GM12892 (cell line): ENCODE measurements around the gene KLHL1.

Experiments
- DNase-seq: peaks from one replicate; pipeline ENCODE4 v3.0.0; 2011; ENCODE audit not compliant: insufficient read length
- FAIRE-seq: peaks from 2 replicates; lab custom pipeline; 2011; peaks lifted over from hg19 to GRCh38; lab: Jason Lieb, UNC
- POLR2A ChIP-seq: IDR thresholded peaks from 2 replicates; pipeline ENCODE4 v1.6.1; 2011; ENCODE audit warnings: low read depth, low read length, control low read depth
- POLR2AphosphoS5 ChIP-seq: IDR thresholded peaks from 2 replicates; pipeline ENCODE4 v1.6.1; 2011; ENCODE audit warnings: low read depth, low read length, control low read depth
- TAF1 ChIP-seq: IDR thresholded peaks from 2 replicates; pipeline ENCODE4 v1.6.1; 2011; ENCODE audit warnings: low read depth, mild to moderate bottlenecking, control low read depth, low read length, borderline replicate concordance

KLHL1 gene

DNA sequence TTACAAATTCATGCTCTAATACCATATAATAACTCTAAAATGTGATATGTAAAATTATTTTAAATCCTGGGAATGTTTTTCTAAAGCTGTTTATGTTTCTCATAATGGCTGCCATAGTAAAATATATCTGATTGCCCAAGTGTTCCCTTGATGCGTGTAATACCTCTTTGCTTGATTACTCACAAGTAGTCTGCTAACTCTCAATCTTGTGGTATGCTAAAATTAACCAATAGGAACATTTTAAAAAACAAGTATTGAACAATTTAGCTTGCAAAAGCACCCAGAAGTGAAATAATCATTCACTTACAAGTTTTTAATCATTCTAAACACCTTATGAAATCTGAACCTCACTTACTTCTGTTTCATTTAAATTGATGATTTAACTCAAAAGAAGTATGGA, 386.6 kb downstream of the KLHL1 start:
- FAIRE-seq (no peak), DNase-seq (no peak)
- TF ChIP-seq TAF1, result no peak
- TF ChIP-seq POLR2A, result no peak
- TF ChIP-seq POLR2AphosphoS5, result no peak

DNA sequence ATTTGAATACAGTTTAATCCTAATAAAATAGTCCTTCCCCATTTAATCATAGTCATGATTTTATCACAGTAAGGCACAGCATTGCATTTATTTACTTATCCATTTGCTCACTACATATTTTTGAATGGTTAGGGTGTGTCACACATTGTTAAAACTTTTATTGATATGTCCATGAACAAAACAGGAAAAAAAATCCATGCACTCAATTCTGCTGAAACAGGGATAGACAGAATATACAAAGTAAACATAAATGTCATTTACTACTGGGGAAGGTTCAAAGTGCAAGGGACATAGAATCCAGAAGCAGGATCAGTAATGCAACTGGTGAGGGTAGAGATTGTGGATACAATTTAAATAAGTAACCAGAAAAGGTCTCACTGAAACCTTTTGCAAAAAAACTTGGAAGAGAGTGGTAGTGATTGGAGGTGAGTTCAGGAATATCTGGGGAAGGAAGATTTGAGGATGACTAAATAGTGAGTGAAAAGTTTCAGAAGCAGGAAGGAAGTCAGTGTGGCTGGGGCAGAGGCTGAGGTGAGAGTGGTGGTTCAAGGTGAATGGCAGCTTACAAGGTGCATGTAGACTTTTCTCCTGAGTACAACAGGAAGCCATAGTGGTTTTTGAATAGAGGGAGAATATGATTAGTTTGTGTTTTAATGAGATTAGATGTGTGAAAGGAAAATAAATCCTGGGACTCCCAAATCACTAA, 387.8 kb downstream of the KLHL1 start:
- FAIRE-seq (no peak), DNase-seq (no peak)
- no peak for TF ChIP-seq POLR2A
- no peak for TF ChIP-seq POLR2AphosphoS5
- no peak for TF ChIP-seq TAF1

- FAIRE-seq, result no peak
- TF ChIP-seq TAF1 (no peak), POLR2AphosphoS5 (no peak), POLR2A (no peak)
- DNase-seq, result no peak
These were observed 401.4 kb downstream of the KLHL1 start for GRCh38 chr13:69706807-69707206.

DNA sequence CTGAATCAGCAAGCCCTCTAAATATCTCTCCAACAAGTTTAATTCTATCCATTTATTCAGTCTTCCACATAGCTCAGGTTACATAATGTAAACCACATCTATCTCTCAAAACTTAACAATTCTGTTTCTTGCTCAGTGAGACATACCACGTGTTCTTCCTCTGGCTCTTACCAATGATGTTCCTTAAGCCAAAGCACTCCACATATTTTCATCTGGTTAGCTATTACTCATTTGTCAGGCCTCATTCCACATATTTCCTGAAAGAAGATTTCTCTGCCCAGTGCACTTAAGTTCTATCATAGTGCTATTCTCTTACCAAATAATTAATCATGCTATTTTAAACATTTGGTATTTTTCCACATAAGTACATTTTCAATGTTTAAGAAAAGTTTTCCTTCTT, 403.9 kb downstream of the KLHL1 start:
- TF ChIP-seq POLR2AphosphoS5 (no peak), TAF1 (no peak), POLR2A (no peak)
- FAIRE-seq (no peak), DNase-seq (no peak)

DNA sequence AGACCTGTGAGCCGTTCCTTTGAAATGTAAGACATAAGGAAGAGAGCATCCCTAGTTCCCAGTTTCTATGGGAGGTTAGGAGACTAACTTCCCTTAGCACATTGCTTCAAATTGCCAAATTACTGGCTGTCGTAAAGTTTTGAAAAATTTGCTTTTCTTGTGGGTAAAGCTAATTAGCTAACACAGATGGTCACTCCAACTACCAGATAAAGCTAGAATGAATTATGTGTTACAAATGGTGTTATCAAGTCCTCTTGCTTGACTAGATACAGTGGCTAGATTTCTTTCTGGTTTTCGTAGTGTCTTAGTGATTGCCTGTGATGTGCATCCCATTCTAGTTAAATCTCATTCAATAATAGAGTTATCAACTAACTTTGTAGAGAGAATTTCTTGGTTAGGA, 417.3 kb downstream of the KLHL1 start:
- DNase-seq, result no peak
- TF ChIP-seq TAF1 (no peak), POLR2AphosphoS5 (no peak), POLR2A (no peak)
- no peak for FAIRE-seq

GRCh38 chr13:69683921-69684686, 424.1 kb downstream of the KLHL1 start:
- TF ChIP-seq TAF1 (no peak), POLR2AphosphoS5 (no peak), POLR2A (no peak)
- FAIRE-seq, result no peak
- no peak for DNase-seq

DNA sequence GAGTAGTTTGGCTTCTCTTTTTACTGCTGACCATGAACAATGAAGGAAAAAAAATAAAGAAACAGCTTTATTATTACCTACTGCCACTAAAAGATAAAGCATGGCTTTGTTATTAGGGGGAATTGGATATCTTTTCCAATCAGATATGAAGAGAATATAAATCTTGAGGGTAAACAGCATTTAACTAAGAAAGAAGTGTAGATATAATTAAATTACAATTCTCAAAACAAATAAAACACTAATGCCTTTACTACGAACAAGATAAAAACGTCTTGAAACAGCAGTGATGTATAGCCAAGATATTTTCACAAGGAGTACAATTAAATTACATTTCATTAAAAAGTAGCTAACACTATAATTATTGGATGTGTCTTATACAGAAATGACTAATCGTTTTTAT, 426.5 kb downstream of the KLHL1 start:
- FAIRE-seq (no peak), DNase-seq (no peak)
- TF ChIP-seq POLR2AphosphoS5 (no peak), POLR2A (no peak), TAF1 (no peak)

DNA sequence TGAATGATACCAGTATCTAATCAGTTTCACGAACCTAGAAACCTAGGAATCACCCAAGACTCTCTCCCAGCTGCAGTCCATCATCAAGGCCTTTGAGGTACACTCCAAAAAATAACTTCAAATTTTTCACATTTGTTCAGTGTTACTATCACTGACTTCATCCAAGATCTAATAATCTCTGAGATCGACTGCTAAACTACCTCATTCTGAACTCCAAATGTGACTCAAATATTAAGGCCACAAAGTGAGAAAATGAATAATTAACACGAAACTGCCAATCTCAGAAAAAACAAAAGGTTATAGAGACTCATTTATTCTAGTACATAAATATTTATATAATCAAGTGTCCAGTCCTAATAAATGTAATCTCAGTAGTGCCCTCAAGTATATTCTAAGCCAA, 430.9 kb downstream of the KLHL1 start:
- no peak for DNase-seq
- FAIRE-seq, result no peak
- TF ChIP-seq TAF1, result no peak
- TF ChIP-seq POLR2A, result no peak
- TF ChIP-seq POLR2AphosphoS5, result no peak

GRCh38 chr13:69676286-69676685, 432.0 kb downstream of the KLHL1 start:
- TF ChIP-seq POLR2A (no peak), POLR2AphosphoS5 (no peak), TAF1 (no peak)
- DNase-seq (no peak), FAIRE-seq (no peak)

DNA sequence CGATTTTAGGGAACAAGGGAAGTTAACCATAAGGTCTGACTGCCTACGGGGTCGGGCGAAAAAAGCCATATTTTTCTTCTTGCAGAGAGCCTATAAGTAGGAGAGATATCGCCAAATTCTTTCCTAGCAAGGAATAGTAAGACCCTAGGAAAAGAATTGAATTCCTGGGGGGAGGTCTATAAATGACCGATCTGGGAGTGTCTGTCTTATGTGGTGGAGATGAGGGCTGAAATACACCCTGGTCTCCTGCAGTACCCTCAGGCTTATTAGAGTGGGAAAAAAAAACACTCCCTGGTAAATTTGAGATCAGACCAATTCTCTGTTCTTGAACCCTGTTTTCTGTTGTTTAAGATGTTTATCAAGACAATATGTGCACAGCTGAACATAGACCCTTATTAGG, 448.1 kb downstream of the KLHL1 start:
- FAIRE-seq (no peak), DNase-seq (no peak)
- TF ChIP-seq POLR2A, result no peak

GRCh38 chr13:69657676-69658075, 450.6 kb downstream of the KLHL1 start:
- no peak for TF ChIP-seq POLR2A
- no peak for TF ChIP-seq POLR2AphosphoS5
- no peak for TF ChIP-seq TAF1
- no peak for DNase-seq
- FAIRE-seq, result no peak

- DNase-seq, result no peak
- FAIRE-seq, result no peak
- TF ChIP-seq TAF1 (no peak), POLR2AphosphoS5 (no peak), POLR2A (no peak)
These were observed 453.9 kb downstream of the KLHL1 start for GRCh38 chr13:69654392-69654791.
